ENCODE data around the gene SOX2.

GRCh38 chr3:181724192-181724965 lies 12.7 kb downstream of the SOX2 start:
- TF ChIP-seq HNRNPUL1 (IDR thresholded peaks at IDR 0.05; ENCODE audit: low read depth, low read length): no peak
- no peak for TF ChIP-seq RFX5 (IDR thresholded peaks at IDR 0.05; ENCODE audit: low read depth, low read length)
- TF ChIP-seq TARDBP (CRISPR knock-in tag; IDR thresholded peaks at IDR 0.05): no peak
- TF ChIP-seq, protein P1, sequence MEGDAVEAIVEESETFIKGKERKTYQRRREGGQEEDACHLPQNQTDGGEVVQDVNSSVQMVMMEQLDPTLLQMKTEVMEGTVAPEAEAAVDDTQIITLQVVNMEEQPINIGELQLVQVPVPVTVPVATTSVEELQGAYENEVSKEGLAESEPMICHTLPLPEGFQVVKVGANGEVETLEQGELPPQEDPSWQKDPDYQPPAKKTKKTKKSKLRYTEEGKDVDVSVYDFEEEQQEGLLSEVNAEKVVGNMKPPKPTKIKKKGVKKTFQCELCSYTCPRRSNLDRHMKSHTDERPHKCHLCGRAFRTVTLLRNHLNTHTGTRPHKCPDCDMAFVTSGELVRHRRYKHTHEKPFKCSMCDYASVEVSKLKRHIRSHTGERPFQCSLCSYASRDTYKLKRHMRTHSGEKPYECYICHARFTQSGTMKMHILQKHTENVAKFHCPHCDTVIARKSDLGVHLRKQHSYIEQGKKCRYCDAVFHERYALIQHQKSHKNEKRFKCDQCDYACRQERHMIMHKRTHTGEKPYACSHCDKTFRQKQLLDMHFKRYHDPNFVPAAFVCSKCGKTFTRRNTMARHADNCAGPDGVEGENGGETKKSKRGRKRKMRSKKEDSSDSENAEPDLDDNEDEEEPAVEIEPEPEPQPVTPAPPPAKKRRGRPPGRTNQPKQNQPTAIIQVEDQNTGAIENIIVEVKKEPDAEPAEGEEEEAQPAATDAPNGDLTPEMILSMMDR (CRISPR knock-in tag; IDR thresholded peaks at IDR 0.05): no peak
- TF ChIP-seq ZBED4 (CRISPR knock-in tag; IDR thresholded peaks at IDR 0.05; ENCODE audit: borderline replicate concordance): no peak
- TF ChIP-seq ZNF354B (CRISPR knock-in tag; IDR thresholded peaks at IDR 0.05): no peak
- TF ChIP-seq BRCA1 (CRISPR knock-in tag; IDR thresholded peaks at IDR 0.05): no peak
- TF ChIP-seq CHD4 (IDR thresholded peaks at IDR 0.05; ENCODE audit: borderline replicate concordance, low read length): no peak
- no peak for TF ChIP-seq TCF7L2 (IDR thresholded peaks at IDR 0.05; ENCODE audit: low read depth, low read length)
- TF ChIP-seq EP300 (IDR thresholded peaks at IDR 0.05; ENCODE audit: low read depth in 2 of 2, low read length in 2 of 2): no peak
- TF ChIP-seq EP300 (CRISPR knock-in tag; IDR thresholded peaks at IDR 0.05; ENCODE audit: borderline replicate concordance): no peak
- no peak for TF ChIP-seq POLR2AphosphoS5 (IDR thresholded peaks at IDR 0.05; ENCODE audit: low read depth, low read length)
